ENCODE data around the gene SHE.

Gene SHE

DNA sequence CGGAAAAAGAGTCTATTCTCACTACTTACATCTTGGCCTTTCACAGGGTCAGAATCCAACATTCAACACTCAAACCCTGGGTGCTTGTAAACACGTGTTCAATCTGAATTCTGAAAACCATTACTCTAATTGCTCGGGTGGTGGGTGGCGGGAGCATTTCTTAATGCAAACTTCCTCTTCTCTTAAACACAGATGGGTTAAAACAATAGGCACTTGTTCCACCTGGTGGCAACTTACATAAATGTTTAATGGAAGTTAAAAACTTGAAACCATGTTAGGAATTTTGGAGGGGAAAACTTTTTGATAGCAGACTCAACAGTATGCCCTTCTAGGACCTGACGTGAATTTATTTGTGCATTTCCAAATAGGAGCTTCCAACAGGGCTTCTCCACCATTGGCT is 23.6 kb downstream of the SHE start:
- DNase-seq (ENCODE audit: low read depth): no peak

DNA sequence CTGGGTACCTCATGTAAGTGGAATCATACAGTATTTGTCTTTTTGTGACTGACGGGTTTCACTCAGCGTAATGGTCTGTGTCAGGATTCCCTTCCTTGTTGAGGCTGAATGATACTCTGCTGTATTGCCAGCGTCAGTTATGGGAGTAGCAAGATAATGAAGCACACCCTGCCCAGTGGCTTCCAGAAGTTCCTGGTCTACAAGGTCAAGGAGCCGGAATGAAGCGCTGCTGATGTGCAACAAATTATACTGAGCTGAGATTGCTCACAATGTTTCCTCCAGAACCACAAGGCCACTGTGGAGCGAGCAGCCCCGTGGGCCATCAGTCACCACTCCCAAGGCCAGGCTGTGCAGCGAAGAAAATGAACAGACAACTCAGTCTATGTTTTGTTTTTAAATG is 24.2 kb downstream of the SHE start:
- no peak for DNase-seq (ENCODE audit: low read depth)

DNA sequence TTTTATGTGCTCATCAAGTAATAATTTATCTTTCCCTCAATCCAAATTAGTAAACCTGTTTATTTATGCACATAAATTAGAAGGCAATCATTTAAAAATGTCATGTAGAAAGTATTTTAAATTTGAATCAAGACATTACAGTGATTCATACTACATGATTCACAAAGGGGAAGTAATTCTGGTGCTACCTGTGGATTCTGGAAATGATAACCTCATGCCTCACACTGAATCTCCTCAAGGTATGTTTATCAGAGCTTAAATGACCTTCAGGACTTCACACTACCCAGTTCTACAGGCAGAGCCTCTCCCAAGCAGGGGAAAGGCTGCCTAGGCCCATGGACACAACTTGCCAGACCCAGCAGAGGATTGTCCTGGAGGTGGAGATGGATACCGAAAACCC is 25.4 kb downstream of the SHE start:
- DNase-seq (ENCODE audit: low read depth): no peak

DNA sequence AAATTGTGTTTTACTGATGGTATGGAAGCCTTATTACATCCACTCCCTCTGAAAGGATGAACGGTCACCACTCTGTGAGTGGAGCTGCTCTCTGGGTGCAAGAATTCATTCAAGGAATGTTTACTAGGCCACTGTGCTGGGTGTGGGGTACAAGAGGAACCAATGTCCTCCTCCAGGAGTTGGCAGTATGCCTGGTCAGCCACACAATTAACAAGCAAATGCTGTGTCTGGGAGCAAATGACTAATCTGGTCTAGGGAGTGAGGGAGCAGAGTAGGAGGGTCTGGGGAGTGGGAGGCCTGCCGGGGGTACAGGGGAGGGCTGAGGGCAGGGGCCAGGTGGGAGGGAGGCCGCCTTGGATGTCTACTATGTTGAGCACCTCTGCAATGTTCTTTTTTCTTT is 27.4 kb downstream of the SHE start:
- peak; percentile 50 for DNase-seq (ENCODE audit: low read depth)

DNA sequence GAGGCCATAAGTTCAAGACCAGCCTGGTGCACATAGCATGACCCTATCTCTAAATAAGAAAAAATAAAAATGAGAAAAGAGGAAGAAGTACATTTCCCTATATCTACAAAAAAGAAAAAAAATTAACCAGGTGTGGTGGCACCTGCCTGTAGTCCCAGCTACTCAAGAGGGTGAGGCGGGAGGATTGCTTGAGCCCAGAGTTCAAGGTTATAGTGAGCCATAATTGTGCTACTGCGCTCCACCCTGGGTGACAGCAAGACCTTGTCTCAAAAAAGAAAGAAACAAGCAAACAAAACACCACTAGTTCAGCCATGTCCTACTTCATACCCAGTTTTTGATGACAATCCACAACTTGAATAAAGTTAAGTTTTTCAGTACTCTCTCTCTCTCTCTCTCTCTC is 30.9 kb downstream of the SHE start:
- DNase-seq (ENCODE audit: low read depth): no peak

DNA sequence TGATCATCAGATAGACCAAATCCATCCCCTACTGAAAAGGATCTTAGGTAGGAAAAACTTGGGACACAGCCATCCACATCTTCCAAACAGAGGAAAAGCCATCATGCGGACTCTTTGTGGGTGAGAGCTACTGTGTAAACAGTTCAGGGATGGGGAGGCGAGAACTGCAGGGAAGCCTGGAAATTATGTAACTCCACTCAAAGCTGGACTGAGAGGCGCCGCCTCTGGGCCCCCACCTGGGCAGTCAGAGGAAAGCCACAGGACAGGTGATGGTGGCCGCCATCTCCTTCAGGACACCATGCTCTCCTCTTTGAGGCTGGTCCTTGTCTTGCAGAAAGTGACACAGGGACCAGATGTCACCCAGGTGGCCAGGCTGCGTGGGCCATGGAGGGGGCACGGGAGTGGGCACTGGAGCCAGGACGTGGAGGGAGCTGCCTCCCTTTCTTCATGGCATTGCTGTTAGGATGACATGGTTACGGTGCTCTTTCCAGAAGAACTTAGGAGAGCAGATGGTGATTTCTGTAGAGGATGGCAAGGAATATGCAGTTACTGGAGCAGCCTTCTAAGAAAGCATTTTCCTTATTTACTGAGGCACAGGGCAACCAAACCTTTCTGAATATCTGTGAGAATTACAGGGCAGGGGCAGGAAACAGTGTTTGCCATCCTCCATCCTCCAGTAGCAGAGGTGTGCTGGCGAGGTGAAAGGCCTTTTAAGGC is 32.2 kb downstream of the SHE start:
- DNase-seq (ENCODE audit: low read depth): no peak

DNA sequence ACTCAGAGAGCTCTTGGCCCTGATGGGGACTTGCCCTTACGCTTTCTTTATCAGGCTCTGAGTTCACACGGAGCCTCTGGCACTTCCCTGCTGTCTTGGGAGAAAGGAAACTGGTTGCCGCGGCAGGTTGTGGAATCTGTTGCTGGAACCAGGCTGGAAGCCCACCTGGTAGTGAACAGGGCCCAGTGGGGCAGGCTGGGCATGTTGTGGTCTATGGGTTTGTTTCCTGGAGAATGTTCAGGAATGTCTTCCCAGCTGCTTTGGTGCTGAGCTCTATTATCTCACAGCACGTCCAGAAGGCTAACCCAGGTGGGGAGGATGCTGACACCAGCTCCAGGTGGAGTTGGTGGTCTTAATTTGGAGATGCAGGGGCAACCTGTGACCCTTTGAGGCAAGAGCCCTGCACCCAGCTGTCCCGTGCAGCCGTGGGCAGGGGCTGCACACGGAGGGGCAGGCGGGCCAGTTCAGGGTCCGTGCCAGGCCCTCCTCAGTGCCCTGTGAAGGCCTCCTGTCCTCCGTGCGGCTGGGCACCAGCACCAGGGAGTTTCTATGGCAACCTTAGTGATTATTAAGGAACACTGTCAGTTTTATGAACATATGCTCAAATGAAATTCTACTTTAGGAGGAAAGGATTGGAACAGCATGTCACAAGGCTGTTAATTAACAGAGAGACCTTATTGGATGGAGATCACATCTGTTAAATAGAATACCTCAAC is 33.5 kb downstream of the SHE start:
- no peak for DNase-seq (ENCODE audit: low read depth)

DNA sequence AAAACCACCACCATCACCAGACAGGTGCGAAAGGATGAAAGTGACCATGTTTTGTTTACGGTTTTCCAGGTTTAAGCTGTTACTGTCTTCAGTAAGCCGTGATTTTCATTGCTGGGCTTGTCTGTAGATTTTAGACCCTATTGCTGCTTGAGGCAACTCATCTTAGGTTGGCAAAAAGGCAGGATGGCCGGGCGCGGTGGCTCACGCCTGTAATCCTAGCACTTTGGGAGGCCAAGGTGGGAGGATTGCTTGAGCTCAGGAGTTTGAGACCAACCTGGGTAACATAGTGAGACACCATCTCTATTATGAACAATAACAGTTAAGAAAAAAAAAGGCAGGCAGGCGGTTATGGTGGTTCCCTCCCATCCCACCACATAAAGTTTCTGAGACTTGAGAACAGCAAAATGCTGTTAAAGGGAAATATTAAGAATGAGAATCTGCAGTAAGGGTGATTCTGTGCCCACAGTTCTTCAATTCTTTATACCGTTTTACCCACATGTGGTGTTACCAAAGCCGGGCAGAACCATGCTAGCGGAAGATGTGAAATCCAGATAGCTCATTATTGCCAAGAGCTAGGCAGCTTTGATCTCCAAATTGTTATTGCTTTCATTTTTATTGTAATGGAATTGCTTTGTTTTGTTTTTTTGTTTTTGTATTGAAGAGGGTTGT is 34.6 kb downstream of the SHE start:
- DNase-seq (ENCODE audit: low read depth): no peak

DNA sequence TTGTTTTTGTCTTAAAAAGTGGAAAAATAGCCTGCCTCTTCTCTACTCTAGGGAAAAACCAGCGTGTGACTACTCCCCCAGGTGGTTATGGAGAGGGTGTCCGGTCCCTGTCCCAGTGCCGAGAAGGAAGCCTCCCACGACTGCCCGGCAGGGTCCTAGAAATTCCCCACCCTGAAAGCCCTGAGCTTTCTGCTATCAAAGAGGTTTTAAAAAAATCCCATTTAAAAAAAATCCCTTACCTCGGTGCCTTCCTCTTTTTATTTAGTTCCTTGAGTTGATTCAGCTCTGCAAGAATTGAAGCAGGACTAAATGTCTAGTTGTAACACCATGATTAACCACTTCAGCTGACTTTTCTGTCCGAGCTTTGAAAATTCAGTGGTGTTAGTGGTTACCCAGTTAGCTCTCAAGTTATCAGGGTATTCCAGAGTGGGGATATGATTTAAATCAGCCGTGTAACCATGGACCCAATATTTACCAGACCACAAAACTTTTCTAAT is 35.2 kb downstream of the SHE start:
- DNase-seq (ENCODE audit: low read depth): no peak

DNA sequence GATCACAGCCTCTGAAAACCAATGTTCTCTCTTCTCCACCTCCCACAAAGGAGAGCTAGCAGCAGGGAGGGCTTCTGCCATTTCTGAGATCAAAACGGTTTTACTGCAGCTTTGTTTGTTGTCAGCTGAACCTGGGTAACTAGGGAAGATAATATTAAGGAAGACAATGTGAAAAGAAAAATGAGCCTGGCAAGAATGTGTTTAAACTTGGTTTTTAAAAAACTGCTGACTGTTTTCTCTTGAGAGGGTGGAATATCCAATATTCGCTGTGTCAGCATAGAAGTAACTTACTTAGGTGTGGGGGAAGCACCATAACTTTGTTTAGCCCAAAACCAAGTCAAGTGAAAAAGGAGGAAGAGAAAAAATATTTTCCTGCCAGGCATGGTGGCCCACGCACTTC is 36.0 kb downstream of the SHE start:
- no peak for DNase-seq (ENCODE audit: low read depth)

DNA sequence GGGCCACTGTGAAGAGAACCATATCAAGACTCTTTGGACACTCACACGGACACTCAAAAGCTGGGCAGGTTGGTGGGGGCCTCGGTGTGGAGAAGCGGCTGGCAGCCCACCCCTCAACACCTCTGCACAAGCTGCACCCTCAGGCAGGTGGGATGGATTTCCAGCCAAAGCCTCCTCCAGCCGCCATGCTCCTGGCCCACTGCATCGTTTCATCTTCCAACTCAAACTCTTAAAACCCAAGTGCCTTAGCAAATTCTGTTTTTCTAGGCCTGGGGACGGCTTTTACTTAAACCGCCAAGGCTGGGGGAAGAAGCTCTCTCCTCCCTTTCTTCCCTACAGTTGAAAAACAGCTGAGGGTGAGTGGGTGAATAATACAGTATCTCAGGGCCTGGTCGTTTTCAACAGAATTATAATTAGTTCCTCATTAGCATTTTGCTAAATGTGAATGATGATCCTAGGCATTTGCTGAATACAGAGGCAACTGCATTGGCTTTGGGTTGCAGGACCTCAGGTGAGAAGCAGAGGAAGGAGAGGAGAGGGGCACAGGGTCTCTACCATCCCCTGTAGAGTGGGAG is 36.5 kb downstream of the SHE start:
- no peak for DNase-seq (ENCODE audit: low read depth)

DNA sequence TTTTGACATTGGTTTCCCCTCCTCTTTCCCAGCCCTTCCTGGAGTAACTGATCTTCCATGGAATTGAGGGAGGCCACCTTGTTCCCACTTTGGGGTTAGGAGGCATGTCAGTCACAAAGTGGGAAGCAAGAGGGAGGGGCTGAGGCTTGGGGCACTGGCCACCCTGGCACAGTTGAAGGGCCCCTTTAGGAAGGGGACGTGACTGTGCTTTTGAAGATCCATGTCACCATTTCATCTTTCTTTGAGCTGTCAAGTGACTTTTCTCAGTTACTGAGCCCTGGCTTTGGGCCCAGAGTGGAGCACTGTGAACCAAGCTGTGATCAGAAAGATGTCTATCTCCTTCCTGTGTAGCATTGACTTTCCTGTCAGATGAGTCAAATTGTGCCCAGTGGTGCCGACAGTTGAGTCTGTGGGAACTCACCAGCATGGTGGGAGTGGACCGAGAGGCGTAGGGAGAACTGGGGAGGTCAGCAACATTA is 38.7 kb downstream of the SHE start:
- DNase-seq (ENCODE audit: low read depth): no peak

DNA sequence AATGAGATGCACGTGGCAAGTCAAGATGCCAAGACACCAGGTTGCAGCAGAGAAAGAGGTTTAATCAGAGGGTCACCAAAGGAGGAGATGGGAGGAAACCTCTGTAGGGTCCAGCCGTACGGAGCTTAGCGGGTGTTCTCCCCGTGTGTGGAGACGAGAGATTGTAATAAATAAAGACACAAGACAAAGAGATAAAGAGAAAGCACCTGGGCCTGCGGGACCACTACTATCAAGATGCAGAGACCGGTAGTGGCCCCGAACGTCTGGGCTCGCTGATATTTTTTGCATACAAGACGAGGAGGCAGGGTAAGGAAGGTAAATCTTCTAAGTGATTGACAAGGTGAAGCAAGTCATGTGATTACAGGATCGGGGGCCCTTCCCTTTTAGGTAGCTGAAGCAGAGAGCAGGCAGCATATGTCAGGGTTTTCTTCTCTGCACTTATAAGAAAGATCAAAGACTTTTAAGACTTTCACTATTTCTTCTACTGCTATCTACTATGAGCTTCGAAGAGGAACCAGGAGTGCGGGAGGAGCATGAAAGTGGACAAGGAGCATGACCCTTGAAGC is 41.4 kb downstream of the SHE start:
- DNase-seq (ENCODE audit: low read depth): no peak

DNA sequence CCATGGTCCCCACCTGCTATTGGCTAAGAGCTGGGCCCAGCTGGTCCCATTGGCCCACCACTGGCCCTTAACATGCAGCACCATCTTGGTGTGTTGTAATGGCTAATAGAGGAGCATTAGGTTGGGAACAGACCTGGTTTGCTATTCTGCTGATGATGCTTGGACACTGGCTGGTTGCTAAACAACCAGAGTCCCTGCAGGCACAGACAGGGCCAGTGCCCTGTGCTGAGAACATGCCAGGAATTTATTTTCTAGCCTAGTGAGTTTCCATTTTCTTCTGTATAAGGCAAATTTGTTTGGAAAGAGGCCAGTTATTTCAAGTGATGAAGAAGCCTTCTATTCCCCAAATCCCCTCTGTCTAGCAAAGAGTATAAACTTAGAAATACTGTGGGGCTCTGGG is 43.1 kb downstream of the SHE start:
- no peak for DNase-seq (ENCODE audit: low read depth)

DNA sequence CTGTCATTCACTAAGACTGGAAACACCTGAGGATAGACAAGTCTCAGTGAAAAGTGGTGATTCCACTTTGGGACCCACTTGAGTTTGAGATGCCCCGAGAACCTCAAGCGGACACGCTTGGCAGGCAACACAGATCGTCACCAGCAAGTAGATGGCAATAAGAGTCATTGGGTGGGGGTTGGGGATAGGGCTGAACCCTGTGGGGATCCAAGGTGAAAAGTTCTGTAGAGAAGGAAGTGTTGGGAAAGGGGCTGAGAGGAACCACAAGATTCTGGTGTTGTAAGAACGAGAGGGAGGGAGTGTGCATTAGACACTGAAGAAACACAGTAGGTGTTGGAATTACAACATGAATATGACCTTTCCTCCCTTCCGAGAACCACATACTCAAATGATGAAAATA is 45.6 kb downstream of the SHE start:
- no peak for DNase-seq (ENCODE audit: low read depth)

DNA sequence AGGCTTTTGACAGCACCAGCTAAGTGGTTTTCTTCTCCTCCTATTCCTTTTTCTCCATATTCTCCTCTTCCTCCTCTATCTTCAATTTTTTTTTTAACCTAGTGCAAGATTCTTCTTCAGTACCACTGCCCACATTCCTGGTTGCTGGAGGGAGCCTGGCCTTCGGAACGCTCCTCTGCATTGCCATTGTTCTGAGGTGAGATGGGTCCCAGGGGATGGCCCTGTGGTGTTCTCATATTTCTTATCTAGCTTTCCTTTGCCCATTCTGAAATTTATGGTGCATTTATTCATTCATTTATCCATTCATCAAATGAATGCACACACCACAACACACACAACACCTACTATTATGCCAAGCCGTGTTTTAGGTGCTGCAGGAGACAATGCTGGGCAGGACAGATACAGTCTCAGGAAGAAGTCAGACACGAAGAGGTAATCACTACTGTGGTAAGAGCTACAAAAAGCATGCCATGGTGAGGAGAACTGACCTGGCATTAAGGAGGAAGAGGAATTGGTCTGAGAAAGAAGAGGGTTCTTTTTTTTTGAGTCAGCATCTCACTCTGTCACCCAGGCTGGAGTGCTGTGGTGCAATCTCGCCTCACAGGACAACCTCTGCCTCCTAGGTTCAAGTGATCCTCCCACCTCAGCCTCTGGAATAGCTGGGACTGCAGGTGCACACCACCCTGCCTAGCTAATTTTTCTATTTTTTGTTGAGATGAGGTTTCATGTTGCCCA is 47.7 kb downstream of the SHE start:
- no peak for DNase-seq (ENCODE audit: low read depth)

DNA sequence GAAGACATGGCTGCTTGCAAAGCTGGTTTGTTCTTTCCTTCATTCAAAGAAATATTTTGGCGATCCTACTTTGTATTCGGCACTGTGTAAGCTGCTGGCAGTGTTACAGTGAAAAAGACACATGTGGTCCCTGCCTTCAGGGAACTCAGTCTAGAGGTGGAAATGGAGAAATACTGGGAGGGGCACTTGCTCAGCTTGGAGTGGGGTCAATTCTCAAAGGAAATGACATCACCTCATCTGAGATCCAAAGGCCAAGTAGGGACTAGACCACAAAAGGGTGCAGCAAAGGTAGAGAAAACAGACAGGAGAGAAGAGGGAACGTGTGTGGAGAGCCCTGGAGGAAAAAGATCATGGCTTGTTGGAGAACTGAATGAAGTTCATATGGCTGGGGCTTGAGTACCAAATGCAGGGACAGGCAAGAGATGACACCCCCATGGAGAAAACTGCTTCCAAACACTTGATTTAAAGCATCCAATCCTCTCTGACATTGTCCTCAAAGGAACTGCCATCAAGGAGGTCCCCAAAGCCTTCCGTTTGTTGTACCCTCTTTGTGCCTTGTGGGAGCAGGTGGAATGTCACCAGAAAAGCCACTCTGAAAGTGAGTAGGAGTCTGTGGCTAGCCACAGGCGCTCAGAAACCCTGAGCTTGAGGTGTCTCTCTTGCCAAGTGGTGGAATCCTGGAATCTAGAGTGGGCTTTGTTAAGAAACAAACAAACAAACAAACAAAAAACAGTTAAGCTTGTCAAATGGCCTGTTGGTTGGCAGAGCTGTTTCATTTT is 48.4 kb downstream of the SHE start:
- no peak for DNase-seq (ENCODE audit: low read depth)

DNA sequence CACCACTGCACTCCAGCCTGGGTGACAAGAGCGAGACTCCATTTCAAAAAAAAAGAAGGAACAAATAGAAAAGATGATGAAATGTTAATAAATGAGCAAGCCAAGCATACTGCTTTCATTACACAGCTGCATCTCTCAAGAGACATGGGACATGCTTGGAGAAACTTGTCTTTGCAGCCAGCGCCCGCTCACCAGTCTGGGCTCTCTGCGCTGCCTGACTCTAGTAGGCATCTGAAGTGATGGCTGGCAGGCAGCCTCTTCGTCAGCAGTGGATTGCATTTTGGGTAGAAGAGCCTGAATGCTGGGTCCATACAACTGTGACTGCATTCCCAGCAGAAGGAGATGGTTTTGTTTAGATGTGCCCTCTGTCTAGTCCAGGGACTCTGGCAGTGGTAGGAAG is 49.1 kb downstream of the SHE start:
- DNase-seq (ENCODE audit: low read depth): no peak

DNA sequence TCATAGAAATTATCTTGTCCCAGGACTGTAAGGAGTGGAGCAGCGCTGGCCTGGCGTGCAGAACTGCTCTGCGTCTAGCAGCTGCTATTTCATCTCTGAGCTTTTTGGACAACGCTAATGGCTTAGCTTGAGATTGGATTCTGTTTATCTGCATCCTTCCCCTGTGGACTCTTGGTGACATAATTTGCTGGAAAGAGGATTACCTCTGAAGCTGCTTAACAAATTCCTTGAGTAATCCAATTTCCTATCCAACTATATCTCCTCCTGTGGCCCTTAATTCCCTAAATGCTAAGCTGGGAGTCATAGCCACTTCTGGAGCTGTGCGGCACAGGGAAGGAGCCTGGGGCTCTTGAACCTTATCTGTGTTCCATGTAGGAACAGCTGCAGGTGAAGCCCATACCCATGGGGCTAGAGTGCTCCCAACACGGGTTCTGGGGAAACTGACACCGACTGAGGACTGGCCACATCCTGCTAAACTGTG is 53.8 kb downstream of the SHE start:
- no peak for DNase-seq (ENCODE audit: low read depth)

DNA sequence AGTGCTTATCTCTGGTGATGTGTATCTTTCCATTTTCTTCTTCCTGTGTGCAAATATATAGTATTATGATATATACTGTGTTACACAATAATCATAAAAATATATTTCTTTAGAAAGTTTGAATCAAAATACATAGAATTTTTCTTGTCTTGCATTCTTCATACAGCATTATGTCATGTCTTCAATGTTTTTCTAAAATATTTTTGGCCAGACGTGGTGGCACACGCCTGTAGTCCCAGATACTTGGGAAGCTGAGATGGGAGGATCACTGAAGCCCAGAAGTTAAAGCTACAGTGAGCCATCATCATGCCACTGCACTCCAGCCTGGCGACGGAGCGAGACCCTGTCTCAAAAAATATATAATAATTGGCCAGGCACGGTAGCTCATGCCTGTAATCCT is 55.4 kb downstream of the SHE start:
- no peak for DNase-seq (ENCODE audit: low read depth)

DNA sequence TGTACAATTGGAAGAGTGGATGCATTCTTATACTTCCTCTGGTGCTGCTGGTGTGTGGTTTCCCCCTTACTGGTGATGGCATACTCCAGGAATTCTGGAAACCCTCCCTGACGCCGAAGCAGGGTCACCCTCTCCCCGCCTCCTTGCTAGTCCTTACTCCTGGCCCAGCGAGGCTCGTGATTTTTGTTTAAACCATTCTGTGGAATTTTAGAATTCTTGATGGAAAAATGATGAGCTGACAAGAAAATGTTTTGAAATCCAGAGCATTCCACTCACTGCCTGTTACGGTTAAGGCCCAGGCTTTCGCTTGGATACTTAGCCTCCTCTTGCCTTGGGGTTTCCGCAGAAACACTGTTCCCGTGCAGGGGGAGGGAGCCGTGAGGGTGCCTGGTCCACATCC is 55.9 kb downstream of the SHE start:
- DNase-seq (ENCODE audit: low read depth): peak; percentile 59
